Measurements from ENCODE around the gene CEP170.

Gene CEP170

GRCh38 chr1:243251539-243251938 is 3.5 kb downstream of the CEP170 start:
- no peaks in the 10 kb centered on the region for H3K27me3 ChIP-seq (ENCODE audit: insufficient read depth, low read length)
- no peaks in the 10 kb centered on the region for H3K36me3 ChIP-seq (ENCODE audit: insufficient read depth, low read length)
- H3K4me1 ChIP-seq (ENCODE audit: insufficient read depth, low read length, severe bottlenecking): peaks cover 40% of the 10 kb centered on the region
- no peaks in the 10 kb centered on the region for H3K9me2 ChIP-seq (ENCODE audit: low read depth, low read length)
- peaks cover 80% of the 10 kb centered on the region for H3K79me2 ChIP-seq (ENCODE audit: insufficient read depth, low read length)
- no peaks in the 10 kb centered on the region for H3F3A ChIP-seq (ENCODE audit: insufficient read depth, low read length)
- no peak overlapping the region for H3K4me2 ChIP-seq (ENCODE audit: low read length)
- no peaks in the 10 kb centered on the region; the same call in 1 of the 2 replicates for H4K20me1 ChIP-seq (ENCODE audit: insufficient read depth, low read length)
- no peak overlapping the region for H3K9ac ChIP-seq (ENCODE audit: low read length)
- H3K4me3 ChIP-seq (ENCODE audit: low read depth, low read length, poor library complexity, severe bottlenecking): no peak overlapping the region
- no peak overlapping the region for H2AFZ ChIP-seq (ENCODE audit: low read length)
- no peaks in the 10 kb centered on the region for H3K9me3 ChIP-seq (ENCODE audit: low read length)
- TF ChIP-seq EZH2 (IDR thresholded peaks at IDR 0.05; ENCODE audit: borderline replicate concordance, low read length) (no peak), CTCF (IDR thresholded peaks at IDR 0.05; ENCODE audit: low read length) (no peak)
- no peak overlapping the region for H3K27ac ChIP-seq (ENCODE audit: low read depth, low read length, poor library complexity, severe bottlenecking)

- Histone ChIP-seq H3K4me1 (ENCODE audit: insufficient read depth, low read length, severe bottlenecking) (peaks cover 39% of the 10 kb centered on the region), H3K4me2 (ENCODE audit: low read length) (no peak overlapping the region), H3K9me3 (ENCODE audit: low read length) (no peaks in the 10 kb centered on the region), H3K4me3 (ENCODE audit: low read depth, low read length, poor library complexity, severe bottlenecking) (no peak overlapping the region), H3K27ac (ENCODE audit: low read depth, low read length, poor library complexity, severe bottlenecking) (no peak overlapping the region), H3K79me2 (ENCODE audit: insufficient read depth, low read length) (peaks cover 88% of the 10 kb centered on the region), H3K9ac (ENCODE audit: low read length) (no peak overlapping the region), H3F3A (ENCODE audit: insufficient read depth, low read length) (no peaks in the 10 kb centered on the region), H2AFZ (ENCODE audit: low read length) (no peak overlapping the region), H3K9me2 (ENCODE audit: low read depth, low read length) (no peaks in the 10 kb centered on the region), H4K20me1 (ENCODE audit: insufficient read depth, low read length) (no peaks in the 10 kb centered on the region; the same call in 1 of the 2 replicates), H3K36me3 (ENCODE audit: insufficient read depth, low read length) (no peaks in the 10 kb centered on the region), H3K27me3 (ENCODE audit: insufficient read depth, low read length) (no peaks in the 10 kb centered on the region)
- TF ChIP-seq CTCF (IDR thresholded peaks at IDR 0.05; ENCODE audit: low read length) (no peak), EZH2 (IDR thresholded peaks at IDR 0.05; ENCODE audit: borderline replicate concordance, low read length) (no peak)
These were observed 5.0 kb downstream of the CEP170 start for GRCh38 chr1:243250102-243250501.

- no peaks in the 10 kb centered on the region for H3K9me3 ChIP-seq (ENCODE audit: low read length)
- H3K4me3 ChIP-seq (ENCODE audit: low read depth, low read length, poor library complexity, severe bottlenecking): no peak overlapping the region
- H3K4me1 ChIP-seq (ENCODE audit: insufficient read depth, low read length, severe bottlenecking): peaks cover 48% of the 10 kb centered on the region
- H3K27me3 ChIP-seq (ENCODE audit: insufficient read depth, low read length): no peaks in the 10 kb centered on the region
- H3K79me2 ChIP-seq (ENCODE audit: insufficient read depth, low read length): peaks cover 94% of the 10 kb centered on the region
- no peaks in the 10 kb centered on the region for H3F3A ChIP-seq (ENCODE audit: insufficient read depth, low read length)
- H2AFZ ChIP-seq (ENCODE audit: low read length): no peak overlapping the region
- no peak overlapping the region for H3K27ac ChIP-seq (ENCODE audit: low read depth, low read length, poor library complexity, severe bottlenecking)
- no peaks in the 10 kb centered on the region for H3K36me3 ChIP-seq (ENCODE audit: insufficient read depth, low read length)
- H4K20me1 ChIP-seq (ENCODE audit: insufficient read depth, low read length): no peaks in the 10 kb centered on the region; the same call in 1 of the 2 replicates
- H3K9ac ChIP-seq (ENCODE audit: low read length): no peak overlapping the region
- TF ChIP-seq EZH2 (IDR thresholded peaks at IDR 0.05; ENCODE audit: borderline replicate concordance, low read length) (no peak), CTCF (IDR thresholded peaks at IDR 0.05; ENCODE audit: low read length) (no peak)
- H3K4me2 ChIP-seq (ENCODE audit: low read length): no peak overlapping the region
- no peaks in the 10 kb centered on the region for H3K9me2 ChIP-seq (ENCODE audit: low read depth, low read length)
These were observed 5.9 kb downstream of the CEP170 start for GRCh38 chr1:243249214-243249613.
